Hematopoietic multipotent progenitor cell treated with erythropoietin and hydrocortisone succinate and interleukin-3 and kit ligand, for 15 days (in vitro differentiated cells): ENCODE results near the gene PDIA5.
"Not testable (repeated sequence)": the region's sequence is repeated elsewhere in the genome, so short reads cannot be mapped to it uniquely, and the experiment has no call there.

Source experiments
- DNase-seq: peaks from one replicate; pipeline ENCODE4 v3.0.0-alpha.2; 2015; ENCODE audit warnings: low spot score

Gene PDIA5

GRCh38 chr3:123150449-123151215 is 83.8 kb downstream of the PDIA5 start:
- no peak for DNase-seq

- no peak for DNase-seq
These were observed 84.5 kb downstream of the PDIA5 start for GRCh38 chr3:123151251-123151705.

GRCh38 chr3:123151853-123152420 is 85.1 kb downstream of the PDIA5 start:
- not testable (repeated sequence) for DNase-seq

GRCh38 chr3:123152687-123153086 is 85.9 kb downstream of the PDIA5 start:
- DNase-seq: no peak

- no peak for DNase-seq
These were observed 86.5 kb downstream of the PDIA5 start for GRCh38 chr3:123153125-123154019.

GRCh38 chr3:123154020-123154985 is 87.5 kb downstream of the PDIA5 start:
- no peak for DNase-seq

- no peak for DNase-seq
These were observed 88.7 kb downstream of the PDIA5 start for GRCh38 chr3:123155471-123156011.

GRCh38 chr3:123156276-123156995 is 89.6 kb downstream of the PDIA5 start:
- DNase-seq: no peak

- no peak for DNase-seq
These were observed 90.4 kb downstream of the PDIA5 start for GRCh38 chr3:123157209-123157597.

- no peak for DNase-seq
These were observed 90.9 kb downstream of the PDIA5 start for GRCh38 chr3:123157598-123158287.

- DNase-seq: no peak
These were observed 91.5 kb downstream of the PDIA5 start for GRCh38 chr3:123158330-123158729.

GRCh38 chr3:123158899-123159390 is 92.1 kb downstream of the PDIA5 start:
- DNase-seq: no peak

GRCh38 chr3:123159926-123160635 is 93.3 kb downstream of the PDIA5 start:
- no peak for DNase-seq

GRCh38 chr3:123161167-123161566 is 94.3 kb downstream of the PDIA5 start:
- DNase-seq: no peak

GRCh38 chr3:123163141-123163540 is 96.3 kb downstream of the PDIA5 start:
- DNase-seq: no peak

GRCh38 chr3:123165163-123165562 is 98.3 kb downstream of the PDIA5 start:
- no peak for DNase-seq

- DNase-seq: no peak
These were observed 100.9 kb downstream of the PDIA5 start for GRCh38 chr3:123167686-123168085.

- DNase-seq: no peak
These were observed 101.3 kb downstream of the PDIA5 start for GRCh38 chr3:123168122-123168521.

GRCh38 chr3:123168605-123169004 is 101.8 kb downstream of the PDIA5 start:
- no peak for DNase-seq
